ENCODE data around the gene SLC7A1. TPM values are rescaled to one million over a fixed set of nuclear protein-coding genes. Genes with fewer than 3 reads are reported as not detected.

Gene SLC7A1
- polyA plus RNA-seq, 3 donors = 0.89 to 2.2 (median 0.92) TPM

DNA sequence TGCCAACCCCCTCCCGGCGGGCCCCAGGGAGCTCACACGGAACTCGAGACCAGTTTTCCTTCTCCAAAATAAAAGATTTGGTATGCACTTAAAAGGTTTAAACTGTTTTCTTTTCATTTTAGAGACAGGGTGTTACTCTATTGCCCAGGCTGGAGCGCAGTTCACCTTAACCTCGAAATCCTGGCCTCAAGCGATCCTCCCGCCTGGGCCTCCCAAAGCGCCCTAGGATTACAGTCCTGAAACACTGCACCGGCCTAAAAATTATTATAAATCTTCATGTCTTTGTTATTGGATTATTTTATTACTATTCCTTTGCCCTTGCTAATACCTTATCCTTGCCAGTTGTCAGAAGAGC lies 553 bp upstream of the SLC7A1 start:
- intact Hi-C loops (cut with micrococcal nuclease) = loop anchor here (10.0 kb wide), 2 partner anchors 259 to 509 kb away; partner anchors contain the start of gene UBL3 (in 1 of the 2)
- Histone ChIP-seq H4K20me1 (ENCODE audit: insufficient read depth, low read length) (no peaks in the 10 kb centered on the region), H3K27me3 (ENCODE audit: control insufficient read depth in 2 of 2, insufficient read depth in 2 of 2, low read length in 2 of 2) (peaks cover 2 to 12% of the 10 kb centered on the region in 2 donors), H3K9me3 (replicated peaks in 1 of 2; ENCODE audit: control insufficient read depth in 1 of 2, insufficient read depth in 1 of 2, low read length in 2 of 2) (no peaks in the 10 kb centered on the region), H3K36me3 (replicated peaks in 1 of 2; ENCODE audit: control insufficient read depth in 1 of 2, insufficient read depth in 2 of 2, low read length in 2 of 2) (no peaks in the 10 kb centered on the region), H3K27ac (ENCODE audit: low read depth in 1 of 2, low read length in 2 of 2) (no peak overlapping the region), H3K4me1 (ENCODE audit: control insufficient read depth in 1 of 2, insufficient read depth in 2 of 2, low read length in 2 of 2) (peaks cover 12 to 21% of the 10 kb centered on the region in 2 donors), H3K9ac (ENCODE audit: insufficient read depth, low read length, poor library complexity, severe bottlenecking) (no peak overlapping the region), H3K4me2 (replicated peaks; ENCODE audit: extremely low read depth, low read length, poor library complexity, severe bottlenecking) (peak overlapping the region; percentile 77), H3K4me3 (replicated peaks in 1 of 3; ENCODE audit: low read depth in 2 of 3, low read length in 3 of 3) (peak overlapping the region; percentile 34 to 72 (median 43)), H2AFZ (ENCODE audit: insufficient read depth, low read depth, low read length, poor library complexity, severe bottlenecking) (peak overlapping the region; percentile 77), H3K79me2 (ENCODE audit: insufficient read depth, low read length) (peaks cover 42% of the 10 kb centered on the region)
- peaks cover 24% of the 10 kb centered on the region for H3K4me1 Mint-ChIP-seq
- no peaks in the 10 kb centered on the region for H3K36me3 Mint-ChIP-seq
- WGBS (ENCODE audit: insufficient coverage) = 0% methylated on average over 3 of the region's 10 CpGs
- TF ChIP-seq, protein P1, sequence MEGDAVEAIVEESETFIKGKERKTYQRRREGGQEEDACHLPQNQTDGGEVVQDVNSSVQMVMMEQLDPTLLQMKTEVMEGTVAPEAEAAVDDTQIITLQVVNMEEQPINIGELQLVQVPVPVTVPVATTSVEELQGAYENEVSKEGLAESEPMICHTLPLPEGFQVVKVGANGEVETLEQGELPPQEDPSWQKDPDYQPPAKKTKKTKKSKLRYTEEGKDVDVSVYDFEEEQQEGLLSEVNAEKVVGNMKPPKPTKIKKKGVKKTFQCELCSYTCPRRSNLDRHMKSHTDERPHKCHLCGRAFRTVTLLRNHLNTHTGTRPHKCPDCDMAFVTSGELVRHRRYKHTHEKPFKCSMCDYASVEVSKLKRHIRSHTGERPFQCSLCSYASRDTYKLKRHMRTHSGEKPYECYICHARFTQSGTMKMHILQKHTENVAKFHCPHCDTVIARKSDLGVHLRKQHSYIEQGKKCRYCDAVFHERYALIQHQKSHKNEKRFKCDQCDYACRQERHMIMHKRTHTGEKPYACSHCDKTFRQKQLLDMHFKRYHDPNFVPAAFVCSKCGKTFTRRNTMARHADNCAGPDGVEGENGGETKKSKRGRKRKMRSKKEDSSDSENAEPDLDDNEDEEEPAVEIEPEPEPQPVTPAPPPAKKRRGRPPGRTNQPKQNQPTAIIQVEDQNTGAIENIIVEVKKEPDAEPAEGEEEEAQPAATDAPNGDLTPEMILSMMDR (IDR thresholded peaks at IDR 0.05) = no peak
- peak overlapping the region; percentile 86 to 87 for H3K4me3 Mint-ChIP-seq
- DNase-seq = no peak
- peak overlapping the region in 5 of 7 donors; percentile 8 to 78 (median 72) for H3K27ac Mint-ChIP-seq
- H3K9me3 Mint-ChIP-seq = no peaks in the 10 kb centered on the region
- H3K27me3 Mint-ChIP-seq (ENCODE audit: low read depth in 3 of 3) = peaks cover 10 to 19% (median 16%) of the 10 kb centered on the region in 3 donors

DNA sequence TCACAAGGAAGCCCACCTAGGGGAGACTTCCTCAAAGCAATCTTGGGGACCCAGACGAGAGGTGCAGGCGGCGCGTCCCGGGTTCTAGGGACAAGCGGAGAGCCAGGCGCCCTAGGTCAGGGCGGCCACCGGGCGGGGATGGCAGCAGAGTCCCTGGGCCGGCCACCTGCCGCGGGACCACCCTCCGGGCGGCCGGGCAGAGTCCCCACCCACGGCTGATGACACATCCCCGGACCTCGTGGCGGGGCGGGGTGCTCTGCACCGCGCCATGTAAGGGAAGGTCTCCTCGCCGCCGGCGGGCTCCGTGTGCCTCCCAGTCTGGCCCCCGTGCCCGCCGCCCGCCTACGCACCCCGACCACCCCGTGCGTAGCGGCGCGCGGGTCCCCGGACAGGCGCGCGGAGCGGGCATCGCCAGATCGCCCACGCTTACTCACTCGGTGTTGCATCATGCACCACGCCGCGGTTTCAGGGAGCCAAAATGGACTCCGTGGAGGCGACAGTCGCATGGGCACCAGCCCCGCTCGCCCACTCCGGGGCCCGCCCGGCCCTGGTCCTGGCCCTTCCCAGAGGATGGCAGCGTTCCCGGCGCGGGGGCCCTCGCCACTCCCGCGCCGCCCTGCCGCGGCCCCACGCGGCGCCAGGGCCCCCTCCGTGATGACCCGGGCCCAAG lies 643 bp downstream of the SLC7A1 start:
- intact Hi-C loops (cut with micrococcal nuclease) = loop anchor here (10.0 kb wide), 2 partner anchors 260 to 510 kb away; partner anchors contain the start of gene UBL3 (in 1 of the 2)
- H3K36me3 Mint-ChIP-seq = peaks cover 4% of the 10 kb centered on the region in 2 donors
- H3K9me3 Mint-ChIP-seq = no peaks in the 10 kb centered on the region
- WGBS (ENCODE audit: insufficient coverage) = under 1% methylated on average over 75 of the region's 75 CpGs
- H3K9ac ChIP-seq (ENCODE audit: insufficient read depth, low read length, poor library complexity, severe bottlenecking) = peak overlapping the region; percentile 98
- no peaks in the 10 kb centered on the region for H3K36me3 ChIP-seq (replicated peaks in 1 of 2; ENCODE audit: control insufficient read depth in 1 of 2, insufficient read depth in 2 of 2, low read length in 2 of 2)
- TF ChIP-seq, protein P1 (IDR thresholded peaks at IDR 0.05) = no peak
- peak overlapping the region; percentile 71 for H3K4me2 ChIP-seq (replicated peaks; ENCODE audit: extremely low read depth, low read length, poor library complexity, severe bottlenecking)
- peaks cover 54% of the 10 kb centered on the region for H3K79me2 ChIP-seq (ENCODE audit: insufficient read depth, low read length)
- peak overlapping the region; percentile 81 to 89 (median 87) for H3K27ac Mint-ChIP-seq
- H2AFZ ChIP-seq (ENCODE audit: insufficient read depth, low read depth, low read length, poor library complexity, severe bottlenecking) = peak overlapping the region; percentile 71
- H3K27me3 ChIP-seq (ENCODE audit: control insufficient read depth in 2 of 2, insufficient read depth in 2 of 2, low read length in 2 of 2) = peaks cover 2 to 12% of the 10 kb centered on the region in 2 donors
- peak; percentile 72 to 85 (median 81) for DNase-seq
- H3K27ac ChIP-seq (ENCODE audit: low read depth in 1 of 2, low read length in 2 of 2) = peak overlapping the region; percentile 38 to 95
- H4K20me1 ChIP-seq (ENCODE audit: insufficient read depth, low read length) = no peaks in the 10 kb centered on the region
- peaks cover 12 to 21% of the 10 kb centered on the region in 2 donors for H3K4me1 ChIP-seq (ENCODE audit: control insufficient read depth in 1 of 2, insufficient read depth in 2 of 2, low read length in 2 of 2)
- H3K4me3 Mint-ChIP-seq = peak overlapping the region; percentile 87 to 89
- H3K4me3 ChIP-seq (replicated peaks in 1 of 3; ENCODE audit: low read depth in 2 of 3, low read length in 3 of 3) = peak overlapping the region; percentile 47 to 79 (median 77)
- H3K27me3 Mint-ChIP-seq (ENCODE audit: low read depth in 3 of 3) = peaks cover 10 to 17% (median 15%) of the 10 kb centered on the region in 3 donors
- H3K9me3 ChIP-seq (replicated peaks in 1 of 2; ENCODE audit: control insufficient read depth in 1 of 2, insufficient read depth in 1 of 2, low read length in 2 of 2) = no peaks in the 10 kb centered on the region
- peaks cover 30% of the 10 kb centered on the region for H3K4me1 Mint-ChIP-seq

Measured in CD14-positive monocyte (primary cell).